M059J (cell line): ENCODE measurements around the gene NUDT22. TPM values are rescaled to one million over a fixed set of nuclear protein-coding genes. Genes with fewer than 3 reads are reported as not detected.
A peak's percentile ranks its signal among the peaks of the same experiment; 100 is the strongest.

Experiments used
- DNase-seq: peaks from one replicate; pipeline ENCODE4 v3.0.0-alpha.2; 2012; ENCODE audit warnings: low read depth
- total RNA-seq: library from RNA; depleted of rRNA; stranded (reverse); fragments of >200 nt; shearing (Covaris generic); gene quantifications from 2 replicates; pipeline ENCODE4 v1.2.3, GENCODE V29; 2014; rRNA removed

The NUDT22 gene
- 74.7 and 79.3 TPM in 2 replicates for total RNA-seq

GRCh38 chr11:64225608-64226506 is at the start of gene NUDT22, which contains the start of gene TRPT1:
Gene NUDT22 (plus strand): TSS chr11:64226274. CDS start chr11:64226653, 379 bp downstream.
Gene TRPT1 (minus strand): TSS chr11:64226186. CDS start chr11:64225860, 326 bp downstream.
- peak; percentile 80 for DNase-seq

- no peak for DNase-seq
Observed at GRCh38 chr11:64176751-64177150, 49.3 kb upstream of the NUDT22 start.

GRCh38 chr11:64178203-64178602 is 47.9 kb upstream of the NUDT22 start:
- DNase-seq = no peak

GRCh38 chr11:64178951-64179639 is 47.0 kb upstream of the NUDT22 start:
- DNase-seq = no peak

- no peak for DNase-seq
Observed at GRCh38 chr11:64180891-64181290, 45.2 kb upstream of the NUDT22 start.

GRCh38 chr11:64181506-64182411 is 44.3 kb upstream of the NUDT22 start:
- DNase-seq = peak; percentile 93

- no peak for DNase-seq
Observed at GRCh38 chr11:64183890-64184289, 42.2 kb upstream of the NUDT22 start.

GRCh38 chr11:64185175-64185692 is 40.8 kb upstream of the NUDT22 start:
- DNase-seq = peak; percentile 86

GRCh38 chr11:64185693-64186491 is 40.2 kb upstream of the NUDT22 start, which contains the start of gene STIP1:
Gene STIP1 (plus strand): TSS chr11:64186171. CDS start chr11:64186262, 91 bp downstream.
- DNase-seq = peak; percentile 100

- peak; percentile 27 for DNase-seq
Observed at GRCh38 chr11:64186492-64187165, 39.4 kb upstream of the NUDT22 start.

- DNase-seq = no peak
Observed at GRCh38 chr11:64192434-64192833, 33.6 kb upstream of the NUDT22 start.

- no peak for DNase-seq
Observed at GRCh38 chr11:64196626-64197025, 29.4 kb upstream of the NUDT22 start.

- no peak for DNase-seq
Observed at GRCh38 chr11:64198511-64198910, 27.6 kb upstream of the NUDT22 start.

- no peak for DNase-seq
Observed at GRCh38 chr11:64201543-64201942, 24.5 kb upstream of the NUDT22 start.

GRCh38 chr11:64202992-64203391 is 23.1 kb upstream of the NUDT22 start:
- DNase-seq = no peak

- DNase-seq = no peak
Observed at GRCh38 chr11:64203421-64204079, 22.5 kb upstream of the NUDT22 start.

- DNase-seq = no peak
Observed at GRCh38 chr11:64204080-64204440, 22.0 kb upstream of the NUDT22 start.

- peak; percentile 93 for DNase-seq
Observed at GRCh38 chr11:64204464-64204989, 21.5 kb upstream of the NUDT22 start.
